Activated T-helper 9 cell treated with anti-CD3 and anti-CD28 coated beads, Interleukin-2, amount 50 U/mL, for 16 hours (primary cell): ENCODE measurements around the gene CTNNAL1.
A peak's percentile ranks its signal among the peaks of the same experiment; 100 is the strongest.
"Not testable (repeated sequence)": the region's sequence is repeated elsewhere in the genome, so short reads cannot be mapped to it uniquely, and the experiment has no call there.

Source experiments
- DNase-seq: peaks from one replicate; pipeline ENCODE4 v3.0.0-alpha.2; 2020; ENCODE audit warnings: low read depth

Gene CTNNAL1

GRCh38 chr9:109012876-109013678 lies at the start of gene CTNNAL1:
CTNNAL1 (minus strand) TSS chr9:109013499; CDS start chr9:109013442, 57 bp downstream.
- DNase-seq = peak; percentile 80

GRCh38 chr9:109062543-109062942 lies 49.2 kb upstream of the CTNNAL1 start:
- no peak for DNase-seq

GRCh38 chr9:109060191-109060590 lies 46.9 kb upstream of the CTNNAL1 start:
- DNase-seq = no peak

GRCh38 chr9:109053121-109053520 lies 39.8 kb upstream of the CTNNAL1 start:
- DNase-seq = not testable (repeated sequence)

- DNase-seq = no peak
Observed at GRCh38 chr9:109052416-109052815, 39.1 kb upstream of the CTNNAL1 start.

GRCh38 chr9:109051733-109052132 lies 38.4 kb upstream of the CTNNAL1 start:
- DNase-seq = no peak

- no peak for DNase-seq
Observed at GRCh38 chr9:109050444-109050843, 37.1 kb upstream of the CTNNAL1 start.

GRCh38 chr9:109048822-109049221 lies 35.5 kb upstream of the CTNNAL1 start:
- no peak for DNase-seq

- no peak for DNase-seq
Observed at GRCh38 chr9:109047259-109047658, 34.0 kb upstream of the CTNNAL1 start.

- no peak for DNase-seq
Observed at GRCh38 chr9:109046346-109046745, 33.0 kb upstream of the CTNNAL1 start.

GRCh38 chr9:109043578-109043977 lies 30.3 kb upstream of the CTNNAL1 start:
- DNase-seq = no peak

- DNase-seq = no peak
Observed at GRCh38 chr9:109040571-109040970, 27.3 kb upstream of the CTNNAL1 start.

GRCh38 chr9:109039539-109039938 lies 26.2 kb upstream of the CTNNAL1 start:
- no peak for DNase-seq

- no peak for DNase-seq
Observed at GRCh38 chr9:109037946-109038715, 24.8 kb upstream of the CTNNAL1 start.

- no peak for DNase-seq
Observed at GRCh38 chr9:109036744-109037680, 23.7 kb upstream of the CTNNAL1 start.

- DNase-seq = no peak
Observed at GRCh38 chr9:109035684-109036423, 22.6 kb upstream of the CTNNAL1 start.

GRCh38 chr9:109033941-109034700 lies 20.8 kb upstream of the CTNNAL1 start:
- no peak for DNase-seq

- no peak for DNase-seq
Observed at GRCh38 chr9:109031241-109031640, 17.9 kb upstream of the CTNNAL1 start.

GRCh38 chr9:109030426-109030825 lies 17.1 kb upstream of the CTNNAL1 start:
- DNase-seq = no peak

- DNase-seq = no peak
Observed at GRCh38 chr9:109028457-109028856, 15.2 kb upstream of the CTNNAL1 start.

- no peak for DNase-seq
Observed at GRCh38 chr9:109027176-109027575, 13.9 kb upstream of the CTNNAL1 start.
